Right hindlimb (tissue), 1 donor: ENCODE data around the gene HBD.
"Not testable (repeated sequence)": the region's sequence is repeated elsewhere in the genome, so short reads cannot be mapped to it uniquely, and the experiment has no call there.

ENCODE experiments used
- DNase-seq: peaks from one replicate; pipeline ENCODE4 v3.0.0-alpha.2; 2018

The HBD gene

DNA sequence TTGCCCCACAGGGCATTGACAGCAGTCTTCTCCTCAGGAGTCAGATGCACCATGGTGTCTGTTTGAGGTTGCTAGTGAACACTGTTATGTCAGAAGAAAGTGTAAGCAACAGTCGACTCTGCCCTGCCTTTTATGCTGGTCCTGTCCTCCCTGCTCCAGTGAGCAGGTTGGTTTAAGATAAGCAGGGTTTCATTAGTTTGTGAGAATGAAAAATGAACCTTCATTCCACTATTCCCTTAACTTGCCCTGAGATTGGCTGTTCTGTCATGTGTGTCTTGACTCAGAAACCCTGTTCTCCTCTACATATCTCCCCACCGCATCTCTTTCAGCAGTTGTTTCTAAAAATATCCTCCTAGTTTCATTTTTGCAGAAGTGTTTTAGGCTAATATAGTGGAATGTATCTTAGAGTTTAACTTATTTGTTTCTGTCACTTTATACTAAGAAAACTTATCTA lies at the start of gene HBD:
HBD (minus strand) TSS at position 103 of the 454 bp plus-strand sequence; CDS start at position 53, 50 bp downstream.
- no peak for DNase-seq

DNA sequence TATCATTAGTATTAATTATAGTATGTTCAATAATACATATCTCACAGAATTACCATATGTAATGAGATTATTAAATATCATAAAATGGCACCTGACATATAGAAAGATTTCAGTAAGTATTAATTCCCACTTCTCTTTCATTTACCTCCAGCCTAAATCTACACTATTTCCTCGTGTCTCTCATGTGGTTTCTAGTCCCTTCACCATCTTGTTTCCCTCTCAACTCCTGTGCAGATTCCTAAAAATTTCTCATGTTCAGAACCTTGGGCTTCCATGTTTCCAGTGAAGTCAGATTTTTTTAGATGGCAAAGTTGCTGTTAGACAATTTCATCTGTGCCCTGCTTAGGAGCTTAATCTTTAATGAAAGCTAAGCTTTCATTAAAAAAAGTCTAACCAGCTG lies 49.6 kb upstream of the HBD start:
- no peak for DNase-seq

DNA sequence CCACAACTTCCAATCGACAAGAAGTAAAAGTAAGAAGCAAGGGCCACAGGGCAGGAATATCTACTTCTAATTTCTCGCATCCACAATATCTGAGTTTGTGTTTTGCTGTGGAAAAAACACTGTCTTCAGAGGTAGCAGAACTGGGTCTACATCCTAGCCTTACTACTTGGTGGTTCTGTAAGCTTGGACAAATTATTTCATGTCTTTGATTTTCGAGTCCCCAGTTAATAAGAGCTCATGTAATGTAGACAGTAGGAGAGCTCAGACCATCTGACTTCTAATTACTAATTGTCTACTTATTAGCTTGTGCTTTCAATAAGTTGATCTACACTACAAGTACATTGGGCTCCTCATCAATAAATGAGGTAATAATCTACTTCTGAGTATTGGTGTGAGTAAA lies 48.8 kb upstream of the HBD start:
- DNase-seq = no peak

DNA sequence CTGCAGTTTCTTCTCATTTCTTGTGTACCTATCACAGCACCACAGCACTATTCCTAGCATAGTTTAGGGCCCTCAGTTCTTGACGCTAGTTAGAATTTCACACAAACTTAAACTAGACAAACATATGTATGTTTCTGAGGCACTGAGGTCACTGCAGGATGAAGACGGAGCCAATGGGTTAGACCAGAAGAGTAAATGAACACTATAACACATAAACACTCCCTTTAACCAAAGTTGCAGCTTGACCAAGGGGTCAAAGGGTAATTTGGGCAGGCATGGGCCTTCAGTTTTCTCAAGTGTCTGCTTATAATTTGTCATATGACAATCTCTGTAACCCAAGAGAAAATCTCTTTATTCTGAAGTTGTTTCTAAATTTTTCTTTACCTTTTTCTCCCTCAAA lies 48.3 kb upstream of the HBD start:
- no peak for DNase-seq

DNA sequence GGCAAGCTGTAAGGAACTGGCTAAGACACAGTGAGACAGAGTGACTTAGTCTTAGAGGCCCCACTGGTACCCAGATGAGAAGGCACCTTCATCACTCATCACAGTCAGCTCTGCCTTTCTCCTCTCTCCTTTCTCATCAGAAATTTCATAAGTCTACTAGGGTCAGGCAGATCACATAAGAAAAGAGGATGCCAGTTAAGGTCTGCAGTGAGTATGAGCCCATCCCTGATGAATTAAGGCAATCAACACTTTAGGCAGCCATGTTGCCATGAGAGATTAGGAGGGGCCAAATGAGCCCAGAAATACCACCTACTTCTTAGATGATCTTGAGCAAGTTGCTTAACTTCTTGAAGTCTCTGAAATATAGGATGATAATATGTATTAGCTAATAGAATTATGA lies 47.3 kb upstream of the HBD start:
- no peak for DNase-seq

DNA sequence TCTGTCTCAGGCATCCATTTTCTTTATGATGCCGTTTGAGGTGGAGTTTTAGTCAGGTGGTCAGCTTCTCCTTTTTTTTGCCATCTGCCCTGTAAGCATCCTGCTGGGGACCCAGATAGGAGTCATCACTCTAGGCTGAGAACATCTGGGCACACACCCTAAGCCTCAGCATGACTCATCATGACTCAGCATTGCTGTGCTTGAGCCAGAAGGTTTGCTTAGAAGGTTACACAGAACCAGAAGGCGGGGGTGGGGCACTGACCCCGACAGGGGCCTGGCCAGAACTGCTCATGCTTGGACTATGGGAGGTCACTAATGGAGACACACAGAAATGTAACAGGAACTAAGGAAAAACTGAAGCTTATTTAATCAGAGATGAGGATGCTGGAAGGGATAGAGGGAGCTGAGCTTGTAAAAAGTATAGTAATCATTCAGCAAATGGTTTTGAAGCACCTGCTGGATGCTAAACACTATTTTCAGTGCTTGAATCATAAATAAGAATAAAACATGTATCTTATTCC lies 46.4 kb upstream of the HBD start:
- peak; percentile 28 for DNase-seq

DNA sequence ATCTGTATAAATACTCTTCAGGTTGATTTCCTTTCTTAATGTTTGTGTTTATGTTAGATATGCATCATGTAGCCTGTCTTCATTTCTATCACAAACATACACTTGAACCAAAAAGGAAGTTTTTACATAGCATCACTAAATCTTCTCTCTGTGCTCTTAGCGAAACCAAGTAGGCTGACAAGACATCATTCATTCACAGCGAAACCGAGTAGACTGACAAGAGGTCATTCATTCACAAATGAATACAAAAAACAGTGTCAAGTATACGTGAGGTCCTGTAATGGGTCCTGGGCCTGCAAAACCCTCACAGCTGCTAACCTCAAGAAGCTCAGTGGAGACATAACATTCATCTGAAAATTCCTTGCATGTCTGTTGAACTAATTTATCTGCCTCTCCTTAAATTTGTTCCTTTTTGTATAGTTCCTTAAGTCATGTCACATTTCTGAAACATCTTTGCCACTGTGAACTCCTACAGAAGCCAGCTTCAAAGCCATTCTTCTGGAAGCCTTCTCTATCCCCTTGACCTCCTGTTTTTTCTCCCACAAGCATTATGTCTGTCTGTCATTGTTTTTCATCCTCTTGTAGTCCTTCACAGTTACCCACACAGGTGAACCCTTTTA lies 45.3 kb upstream of the HBD start:
- no peak for DNase-seq

DNA sequence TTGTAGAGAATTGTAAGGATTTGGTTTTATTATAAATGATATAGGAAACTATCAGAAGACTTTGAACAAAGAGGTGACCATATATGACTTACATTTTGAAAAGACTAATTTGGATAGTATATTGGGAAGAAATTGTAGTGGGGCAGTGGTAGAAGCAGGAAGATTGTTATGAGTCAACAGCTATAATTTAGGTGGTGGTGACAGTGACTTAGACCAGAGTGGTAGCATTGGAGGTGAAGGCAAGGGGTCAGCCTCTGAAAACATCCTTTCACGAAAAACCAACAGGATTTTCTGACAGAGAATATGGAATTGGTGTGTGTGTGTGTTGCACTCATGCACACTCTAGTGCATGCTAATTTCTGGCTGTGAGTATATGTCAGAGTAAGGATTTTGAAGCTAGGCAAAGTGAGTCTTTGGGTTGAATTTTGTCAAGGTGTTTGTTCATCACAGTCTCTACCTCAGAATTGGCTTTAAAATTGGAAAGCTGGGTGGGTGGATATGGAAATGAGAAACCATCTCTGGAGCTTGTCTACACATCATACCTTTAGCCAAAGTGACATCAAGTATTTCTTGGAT lies 43.6 kb upstream of the HBD start:
- DNase-seq = no peak

DNA sequence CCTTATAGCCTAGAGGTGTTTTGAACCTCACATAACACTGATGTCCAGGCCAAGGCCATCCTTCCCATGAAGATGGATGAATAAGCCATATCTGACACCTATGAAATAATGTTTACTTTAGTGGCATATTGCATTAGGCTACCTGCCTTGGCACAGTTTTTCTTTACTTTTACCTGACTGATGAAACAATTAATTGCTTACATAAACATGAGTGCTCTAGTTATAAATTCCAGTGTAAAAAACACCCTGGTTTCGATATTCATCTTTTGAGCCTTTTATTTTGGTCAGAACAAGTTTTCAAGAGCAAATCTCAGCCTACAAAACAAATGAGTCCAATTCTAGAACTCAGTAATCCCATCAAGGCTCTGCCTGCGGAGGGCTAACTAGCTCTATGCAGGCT lies 42.4 kb upstream of the HBD start:
- DNase-seq = no peak

DNA sequence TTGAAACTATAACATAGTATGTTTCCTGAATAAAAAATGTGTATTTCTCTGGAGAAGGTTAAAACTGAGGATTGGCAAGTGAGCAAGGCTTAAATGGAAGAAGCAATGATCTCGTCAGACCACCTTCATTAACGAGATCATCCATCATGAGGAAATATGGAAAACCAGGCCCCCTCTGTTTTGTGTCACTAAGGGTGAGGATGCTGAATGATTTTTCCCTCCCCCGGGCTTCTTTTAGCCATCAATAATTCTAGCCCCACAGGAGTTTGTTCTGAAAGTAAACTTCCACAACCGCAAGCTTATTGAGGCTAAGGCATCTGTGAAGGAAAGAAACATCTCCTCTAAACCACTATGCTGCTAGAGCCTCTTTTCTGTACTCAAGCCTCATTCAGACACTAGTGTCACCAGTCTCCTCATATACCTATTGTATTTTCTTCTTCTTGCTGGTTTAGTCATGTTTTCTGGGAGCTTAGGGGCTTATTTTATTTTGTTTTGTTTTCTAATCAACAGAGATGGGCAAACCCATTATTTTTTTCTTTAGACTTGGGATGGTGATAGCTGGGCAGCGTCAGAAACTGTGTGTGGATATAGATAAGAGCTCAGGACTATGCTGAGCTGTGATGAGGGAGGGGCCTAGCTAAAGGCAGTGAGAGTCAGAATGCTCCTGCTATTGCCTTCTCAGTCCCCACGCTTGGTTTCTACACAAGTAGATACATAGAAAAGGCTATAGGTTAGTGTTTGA lies 41.3 kb upstream of the HBD start:
- no peak for DNase-seq

DNA sequence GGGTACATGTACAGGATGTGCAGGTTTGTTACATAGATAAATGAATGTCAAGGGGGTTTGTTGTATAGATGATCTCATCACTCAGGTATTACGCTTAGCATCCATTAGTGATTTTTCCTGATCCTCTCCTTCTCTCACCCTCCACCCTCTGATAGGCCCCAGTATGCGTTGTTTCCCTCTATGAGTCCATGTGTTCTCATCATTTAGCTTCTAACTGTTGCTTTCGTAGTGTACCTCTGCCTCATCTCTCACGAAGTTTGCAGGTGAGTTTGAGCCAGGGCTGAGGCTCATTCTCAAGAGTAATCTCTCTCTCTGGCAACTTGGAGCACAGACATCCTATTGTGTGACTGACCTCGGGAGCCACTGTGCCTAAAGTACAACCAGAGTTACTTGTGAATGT lies 40.1 kb upstream of the HBD start:
- DNase-seq = no peak

DNA sequence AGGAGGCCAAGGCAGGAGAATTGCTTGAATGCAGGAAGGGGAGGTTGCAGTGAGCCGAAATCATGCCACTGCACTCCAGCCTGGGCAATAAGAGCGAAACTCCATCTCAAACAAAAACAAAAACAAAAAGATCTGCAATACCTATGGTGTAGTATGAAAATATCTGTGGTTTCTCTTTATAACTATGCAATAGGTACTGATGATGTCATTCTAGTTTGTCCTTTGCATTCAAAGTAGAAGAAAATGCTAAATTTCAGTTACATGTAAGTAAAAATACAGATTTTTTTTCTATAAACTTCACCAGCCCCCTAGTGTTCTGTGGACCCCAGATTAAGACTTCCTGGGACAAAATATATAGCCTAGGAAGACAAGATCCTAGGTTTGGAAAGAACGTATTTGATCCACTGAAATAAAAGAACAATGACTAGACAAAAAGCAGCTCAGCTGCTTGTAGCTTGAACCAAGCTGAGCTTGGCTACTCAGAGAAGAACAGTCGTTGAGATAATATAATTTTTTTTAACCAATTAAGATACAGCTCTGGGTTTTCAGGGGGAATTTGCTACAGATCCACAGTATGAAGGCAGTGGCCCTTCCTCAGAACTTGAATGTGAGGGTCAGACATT lies 38.2 kb upstream of the HBD start:
- DNase-seq = no peak

DNA sequence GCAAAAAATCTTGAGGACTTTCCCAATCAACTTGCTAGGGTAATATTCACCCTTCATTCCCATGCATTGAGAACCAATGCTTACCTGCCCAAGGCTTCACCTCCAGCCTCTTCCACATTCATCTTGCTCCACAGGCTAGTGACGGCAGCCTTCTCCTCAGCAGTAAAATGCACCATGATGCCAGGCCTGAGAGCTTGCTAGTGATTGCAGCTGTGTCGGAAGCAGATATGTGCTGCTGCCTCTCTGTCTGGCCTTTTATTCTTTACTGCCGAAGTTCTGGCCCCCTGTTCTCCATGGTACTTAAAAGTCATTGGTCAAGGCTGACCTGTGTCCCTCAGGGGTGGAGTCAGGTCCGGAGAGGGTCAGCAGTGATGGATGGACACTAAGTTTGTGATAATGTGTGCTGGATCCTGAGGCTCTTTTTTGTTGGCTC lies 35.4 kb upstream of the HBD start, which contains the start of gene HBE1:
HBE1 (minus strand) TSS at position 231 of the 433 bp plus-strand sequence; CDS start at position 176, 55 bp downstream.
- DNase-seq = no peak

DNA sequence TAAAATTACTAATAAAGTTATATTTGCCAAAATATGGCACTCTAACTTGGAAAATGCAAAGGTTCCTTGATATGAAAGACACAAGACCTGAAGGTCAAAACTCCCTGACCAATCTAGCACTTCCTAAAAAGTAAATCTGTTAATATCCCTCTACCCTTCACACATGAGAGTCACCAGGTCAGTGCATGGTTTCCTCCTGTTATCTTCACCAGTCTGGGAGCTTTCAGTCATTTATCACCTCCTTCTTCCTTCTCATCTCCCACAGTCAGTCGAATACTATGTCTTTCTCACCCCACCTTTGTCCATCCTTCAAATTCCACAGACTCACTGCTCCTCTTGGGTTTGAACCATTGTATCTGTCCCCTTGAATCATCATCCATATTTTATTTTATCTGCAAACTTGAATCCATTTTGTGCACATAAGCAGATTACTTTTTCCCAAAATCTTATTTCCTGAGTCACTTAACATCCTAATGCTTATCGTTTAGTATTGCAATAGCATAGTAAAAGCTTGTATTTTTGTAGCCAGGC lies 32.8 kb upstream of the HBD start:
- DNase-seq = no peak

DNA sequence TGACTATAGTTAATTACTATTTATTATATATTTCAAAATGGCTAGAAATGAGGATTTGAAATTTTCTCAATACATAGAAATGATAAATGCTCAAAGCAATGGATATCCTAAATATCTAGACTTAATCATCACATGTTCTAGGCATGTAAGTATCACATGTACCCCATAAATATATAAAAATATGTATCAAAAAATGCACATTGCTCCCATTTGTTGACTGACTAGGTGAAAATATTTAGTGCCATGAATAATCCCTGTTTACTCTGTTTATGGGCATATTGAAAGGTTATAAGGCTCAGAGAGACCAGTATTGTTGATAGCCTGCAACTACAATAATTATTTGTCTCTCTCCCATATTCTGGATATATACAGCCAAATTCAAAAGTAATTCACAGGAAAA lies 32.3 kb upstream of the HBD start:
- no peak for DNase-seq

DNA sequence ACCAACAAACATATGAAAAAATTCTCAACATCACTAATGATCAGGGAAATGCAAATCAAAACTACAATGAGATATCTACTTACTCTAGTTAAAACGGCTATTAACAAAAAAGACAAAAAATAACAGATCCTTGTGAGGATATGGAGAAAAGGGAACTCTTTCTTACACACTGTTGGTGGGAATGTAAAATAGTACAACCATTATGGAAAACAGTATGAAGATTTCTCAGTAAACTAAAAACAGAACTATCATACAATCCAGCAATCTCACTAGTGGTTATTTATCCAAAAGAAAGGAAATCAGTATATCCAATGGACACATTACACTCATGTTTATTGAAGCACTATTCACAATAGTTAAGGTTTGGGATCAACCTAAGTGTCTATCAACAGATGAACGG lies 31.5 kb upstream of the HBD start:
- DNase-seq = no peak

DNA sequence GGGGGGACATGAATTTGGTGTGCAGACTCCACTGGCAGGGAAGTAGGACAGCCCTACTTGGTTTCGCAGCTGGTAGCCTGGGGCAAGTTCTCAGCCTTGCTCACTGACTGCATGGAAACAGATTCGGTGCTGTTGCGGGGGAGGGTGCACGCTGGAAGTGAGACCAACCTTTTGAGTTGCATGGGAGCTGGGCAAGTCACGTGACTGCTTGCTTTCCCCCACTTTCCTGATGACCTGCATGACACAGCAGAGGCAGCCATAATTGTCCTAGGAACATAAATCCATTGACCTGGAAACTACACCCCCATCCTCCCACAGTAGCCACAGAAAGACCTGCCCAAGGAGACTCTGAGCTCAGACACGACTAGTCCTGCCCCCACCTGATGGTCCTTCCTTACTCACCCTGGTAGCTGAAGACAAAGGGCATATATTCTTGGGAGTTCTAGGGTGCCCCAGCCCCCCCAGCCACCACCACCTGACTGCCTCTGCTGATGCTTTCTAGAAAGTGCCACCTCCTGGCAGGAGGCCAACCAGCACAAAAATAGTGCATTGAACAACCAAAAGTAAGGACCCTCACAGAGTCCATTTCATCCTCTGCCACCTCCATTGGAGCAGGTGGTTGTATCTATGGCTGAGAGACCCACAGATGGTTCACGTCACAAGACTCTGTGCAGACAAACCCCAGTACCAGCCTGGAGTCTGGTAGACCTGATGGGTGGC lies 24.4 kb upstream of the HBD start:
- no peak for DNase-seq

DNA sequence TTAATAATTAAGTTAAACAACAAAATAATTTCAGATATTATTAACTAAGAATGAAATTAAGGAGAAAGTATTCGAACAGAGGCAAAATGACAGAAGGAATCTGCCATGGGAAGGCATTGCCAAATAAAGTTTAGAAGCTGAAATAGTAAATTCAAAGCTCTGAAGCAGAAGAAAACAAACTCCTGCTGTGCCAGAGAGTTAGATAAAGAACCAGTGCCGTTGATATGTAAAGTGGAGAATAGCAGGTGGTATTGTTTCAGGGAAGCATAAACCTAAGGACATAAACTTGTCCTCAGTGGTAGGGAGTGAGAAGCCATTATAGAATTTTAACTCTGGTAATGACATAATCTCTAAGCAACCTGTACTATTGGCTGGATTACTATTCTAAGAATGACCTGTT lies 23.0 kb upstream of the HBD start:
- no peak for DNase-seq

DNA sequence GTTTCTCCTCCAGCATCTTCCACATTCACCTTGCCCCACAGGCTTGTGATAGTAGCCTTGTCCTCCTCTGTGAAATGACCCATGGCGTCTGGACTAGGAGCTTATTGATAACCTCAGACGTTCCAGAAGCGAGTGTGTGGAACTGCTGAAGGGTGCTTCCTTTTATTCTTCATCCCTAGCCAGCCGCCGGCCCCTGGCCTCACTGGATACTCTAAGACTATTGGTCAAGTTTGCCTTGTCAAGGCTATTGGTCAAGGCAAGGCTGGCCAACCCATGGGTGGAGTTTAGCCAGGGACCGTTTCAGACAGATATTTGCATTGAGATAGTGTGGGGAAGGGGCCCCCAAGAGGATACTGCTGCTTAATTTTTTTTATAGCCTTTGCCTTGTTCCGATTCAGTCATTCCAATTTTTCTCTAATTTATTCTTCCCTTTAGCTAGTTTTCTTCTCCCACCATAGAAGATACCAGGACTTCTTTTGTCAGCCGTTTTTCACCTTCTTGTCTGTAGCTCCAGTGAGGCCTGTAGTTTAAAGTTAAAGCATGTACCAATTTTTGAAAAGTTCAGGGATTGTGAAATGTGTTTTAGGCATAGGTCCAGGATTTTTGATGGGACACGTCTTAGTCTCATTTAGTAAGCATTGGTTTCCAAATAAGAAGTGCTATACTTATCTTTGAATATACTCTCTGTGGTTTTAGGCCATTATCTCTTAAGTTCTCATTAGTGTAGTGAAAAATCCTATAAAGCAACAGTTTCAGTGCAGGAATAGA lies 20.5 kb upstream of the HBD start, which contains the start of gene HBG2:
HBG2 (minus strand) TSS at position 136 of the 768 bp plus-strand sequence; CDS start at position 83, 53 bp downstream.
- DNase-seq = not testable (repeated sequence)

DNA sequence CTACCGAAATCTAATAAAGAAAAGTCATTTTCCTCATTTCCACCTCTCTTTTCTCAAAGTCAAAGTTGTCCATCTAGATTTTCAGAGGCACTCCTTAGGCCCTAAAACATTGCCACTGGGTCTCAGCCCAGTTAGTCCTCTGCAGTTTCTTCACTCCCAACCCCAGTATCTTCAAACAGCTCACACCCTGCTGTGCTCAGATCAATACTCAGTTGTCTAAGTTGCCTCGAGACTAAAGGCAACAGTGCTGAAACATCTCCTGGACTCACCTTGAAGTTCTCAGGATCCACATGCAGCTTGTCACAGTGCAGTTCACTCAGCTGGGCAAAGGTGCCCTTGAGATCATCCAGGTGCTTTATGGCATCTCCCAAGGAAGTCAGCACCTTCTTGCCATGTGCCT lies 19.7 kb upstream of the HBD start:
- DNase-seq = not testable (repeated sequence)

DNA sequence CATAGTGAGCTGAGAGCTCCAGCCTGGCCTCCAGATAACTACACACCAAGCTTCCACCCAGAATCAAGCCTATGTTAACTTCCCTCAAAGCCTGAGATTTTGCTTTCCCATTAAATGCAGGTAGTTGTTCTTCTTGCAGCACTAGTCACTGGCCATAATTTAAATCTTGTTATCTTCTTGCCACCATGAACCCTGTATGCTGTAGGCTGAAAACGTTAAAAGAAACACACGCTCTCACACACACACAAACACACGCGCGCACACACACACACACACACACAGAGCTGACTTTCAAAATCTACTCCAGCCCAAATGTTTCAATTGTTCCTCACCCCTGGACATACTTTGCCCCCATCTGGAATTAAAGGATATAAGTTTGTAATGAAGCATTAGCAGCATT lies 19.2 kb upstream of the HBD start:
- DNase-seq = not testable (repeated sequence)

DNA sequence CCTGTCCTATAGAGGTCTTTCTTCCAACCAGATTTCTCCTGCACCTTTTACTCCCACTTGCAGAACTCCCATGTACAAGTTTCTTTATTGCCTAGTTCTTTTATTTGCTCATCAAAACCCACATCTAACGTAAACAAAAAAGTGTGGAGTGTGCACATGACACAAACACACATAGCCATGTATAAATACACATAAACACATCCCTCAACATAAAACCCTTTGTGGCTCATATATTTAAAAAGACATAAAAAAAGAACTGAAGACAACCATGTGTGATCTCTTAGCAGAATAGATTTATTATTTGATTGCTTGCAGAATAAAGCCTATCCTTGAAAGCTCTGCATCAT lies 18.6 kb upstream of the HBD start:
- DNase-seq = no peak
